ENCODE measurements around the gene ESPNL.

Gene ESPNL

GRCh38 chr2:238124488-238125126 is 24.5 kb downstream of the ESPNL start:
- H3K4me1 ChIP-seq (ENCODE audit: insufficient read depth, poor library complexity, severe bottlenecking) = no peaks in the 10 kb centered on the region
- ATAC-seq (ENCODE audit: low read depth) = no peak
- no peak for TF ChIP-seq CTCF (IDR thresholded peaks at IDR 0.05; ENCODE audit: poor library complexity, severe bottlenecking)

GRCh38 chr2:238125127-238125885 is 25.2 kb downstream of the ESPNL start:
- ATAC-seq (ENCODE audit: low read depth) = no peak
- no peak for TF ChIP-seq CTCF (IDR thresholded peaks at IDR 0.05; ENCODE audit: poor library complexity, severe bottlenecking)
- DNase-seq (ENCODE audit: low spot score) = no peak
- H3K4me3 ChIP-seq (ENCODE audit: severe bottlenecking) = no peak overlapping the region
- no peaks in the 10 kb centered on the region for H3K9me3 ChIP-seq (ENCODE audit: severe bottlenecking)
- H3K27me3 ChIP-seq (ENCODE audit: insufficient read depth, poor library complexity, severe bottlenecking) = peaks cover 3% of the 10 kb centered on the region
- no peaks in the 10 kb centered on the region for H3K4me1 ChIP-seq (ENCODE audit: insufficient read depth, poor library complexity, severe bottlenecking)
- H3K36me3 ChIP-seq (ENCODE audit: low read depth) = no peaks in the 10 kb centered on the region
- H3K27ac ChIP-seq (ENCODE audit: poor library complexity, severe bottlenecking) = no peak overlapping the region

More at GRCh38 chr2:238124488-238125126, 24.5 kb downstream of the ESPNL start:
- Histone ChIP-seq H3K27ac (ENCODE audit: poor library complexity, severe bottlenecking) (no peak overlapping the region), H3K9me3 (ENCODE audit: severe bottlenecking) (no peaks in the 10 kb centered on the region), H3K4me3 (ENCODE audit: severe bottlenecking) (no peak overlapping the region), H3K36me3 (ENCODE audit: low read depth) (no peaks in the 10 kb centered on the region), H3K27me3 (ENCODE audit: insufficient read depth, poor library complexity, severe bottlenecking) (peaks cover 10% of the 10 kb centered on the region)
- no peak for DNase-seq (ENCODE audit: low spot score)

- no peak for TF ChIP-seq CTCF (IDR thresholded peaks at IDR 0.05; ENCODE audit: poor library complexity, severe bottlenecking)
- no peak overlapping the region for H3K27ac ChIP-seq (ENCODE audit: poor library complexity, severe bottlenecking)
- DNase-seq (ENCODE audit: low spot score) = no peak
Observed at GRCh38 chr2:238126338-238126737, 26.2 kb downstream of the ESPNL start.

GRCh38 chr2:238126775-238127164 is 26.6 kb downstream of the ESPNL start:
- ATAC-seq (ENCODE audit: low read depth) (no peak), DNase-seq (ENCODE audit: low spot score) (no peak)
- Histone ChIP-seq H3K36me3 (ENCODE audit: low read depth) (no peaks in the 10 kb centered on the region), H3K9me3 (ENCODE audit: severe bottlenecking) (no peaks in the 10 kb centered on the region), H3K4me1 (ENCODE audit: insufficient read depth, poor library complexity, severe bottlenecking) (no peaks in the 10 kb centered on the region), H3K4me3 (ENCODE audit: severe bottlenecking) (no peak overlapping the region), H3K27ac (ENCODE audit: poor library complexity, severe bottlenecking) (no peak overlapping the region), H3K27me3 (ENCODE audit: insufficient read depth, poor library complexity, severe bottlenecking) (no peaks in the 10 kb centered on the region)
- no peak for TF ChIP-seq CTCF (IDR thresholded peaks at IDR 0.05; ENCODE audit: poor library complexity, severe bottlenecking)

More at GRCh38 chr2:238126338-238126737, 26.2 kb downstream of the ESPNL start:
- H3K4me3 ChIP-seq (ENCODE audit: severe bottlenecking) = no peak overlapping the region
- H3K27me3 ChIP-seq (ENCODE audit: insufficient read depth, poor library complexity, severe bottlenecking) = no peaks in the 10 kb centered on the region
- no peak for ATAC-seq (ENCODE audit: low read depth)
- no peaks in the 10 kb centered on the region for H3K36me3 ChIP-seq (ENCODE audit: low read depth)
- H3K9me3 ChIP-seq (ENCODE audit: severe bottlenecking) = no peaks in the 10 kb centered on the region
- H3K4me1 ChIP-seq (ENCODE audit: insufficient read depth, poor library complexity, severe bottlenecking) = no peaks in the 10 kb centered on the region
